Skin epidermis (tissue), 12 donors: ENCODE results near the gene CBR4.
"Not testable (repeated sequence)": the region's sequence is repeated elsewhere in the genome, so short reads cannot be mapped to it uniquely, and the experiment has no call there.

Experiments used
- H3K27ac ChIP-seq, 21 experiments: fragments of 200-600 bp; sonication (generic) in 11 of 21; one replicate each; pipeline ENCODE4 v1.5.0; 2020; ENCODE audit warnings: mild to moderate bottlenecking in 3 of 21, inconsistent platforms in 2 of 21, moderate library complexity in 2 of 21
- H3K4me3 ChIP-seq, 7 experiments: fragments of 200-600 bp; sonication (generic) in 2 of 7; one replicate each; pipeline ENCODE4 v1.5.0; 2020; ENCODE audit warnings: inconsistent platforms in 2 of 7, mild to moderate bottlenecking in 2 of 7, moderate library complexity in 1 of 7

The CBR4 gene

GRCh38 chr4:169037506-169037905 is 27.5 kb upstream of the CBR4 start:
- no peak overlapping the region for H3K4me3 ChIP-seq
- H3K27ac ChIP-seq = no peak overlapping the region

GRCh38 chr4:169035871-169036620 is 26.0 kb upstream of the CBR4 start:
- H3K27ac ChIP-seq = not testable (repeated sequence)

GRCh38 chr4:169033660-169034059 is 23.6 kb upstream of the CBR4 start:
- Histone ChIP-seq H3K27ac (peak overlapping the region in 1 of 21 experiments; percentile 13), H3K4me3 (no peak overlapping the region)

More at GRCh38 chr4:169035871-169036620, 26.0 kb upstream of the CBR4 start:
- H3K4me3 ChIP-seq = peak overlapping the region in 1 of 7 experiments; percentile 16

GRCh38 chr4:169032883-169033645 is 23.0 kb upstream of the CBR4 start:
- Histone ChIP-seq H3K4me3 (no peak overlapping the region), H3K27ac (no peak overlapping the region)

GRCh38 chr4:169032194-169032593 is 22.1 kb upstream of the CBR4 start:
- Histone ChIP-seq H3K27ac (no peak overlapping the region), H3K4me3 (no peak overlapping the region)

GRCh38 chr4:169031392-169031791 is 21.3 kb upstream of the CBR4 start:
- Histone ChIP-seq H3K27ac (no peak overlapping the region), H3K4me3 (no peak overlapping the region)

GRCh38 chr4:169030562-169030982 is 20.5 kb upstream of the CBR4 start:
- H3K4me3 ChIP-seq = no peak overlapping the region
- H3K27ac ChIP-seq = no peak overlapping the region

- Histone ChIP-seq H3K4me3 (no peak overlapping the region), H3K27ac (no peak overlapping the region)
Observed at GRCh38 chr4:169029947-169030346, 19.9 kb upstream of the CBR4 start.

- no peak overlapping the region for H3K27ac ChIP-seq
- H3K4me3 ChIP-seq = no peak overlapping the region
Observed at GRCh38 chr4:169027663-169028062, 17.6 kb upstream of the CBR4 start.

GRCh38 chr4:169025184-169025583 is 15.1 kb upstream of the CBR4 start:
- no peak overlapping the region for H3K4me3 ChIP-seq
- peak overlapping the region in 1 of 21 experiments; percentile 11 for H3K27ac ChIP-seq

- Histone ChIP-seq H3K4me3 (no peak overlapping the region), H3K27ac (no peak overlapping the region)
Observed at GRCh38 chr4:169024762-169025161, 14.7 kb upstream of the CBR4 start.

GRCh38 chr4:169018406-169018805 is 8.4 kb upstream of the CBR4 start:
- Histone ChIP-seq H3K27ac (peak overlapping the region in 3 of 21 experiments; percentile 13 to 69 (median 64)), H3K4me3 (no peak overlapping the region)

- peak overlapping the region in 4 of 21 experiments; percentile 10 to 82 (median 38) for H3K27ac ChIP-seq
- H3K4me3 ChIP-seq = no peak overlapping the region
Observed at GRCh38 chr4:169017971-169018370, 7.9 kb upstream of the CBR4 start.

GRCh38 chr4:169015186-169015623 is 5.2 kb upstream of the CBR4 start:
- Histone ChIP-seq H3K27ac (peak overlapping the region in 11 of 21 experiments; percentile 7 to 82 (median 55)), H3K4me3 (no peak overlapping the region)

GRCh38 chr4:169014586-169014985 is 4.5 kb upstream of the CBR4 start:
- H3K4me3 ChIP-seq = no peak overlapping the region

GRCh38 chr4:169013396-169013795 is 3.3 kb upstream of the CBR4 start:
- Histone ChIP-seq H3K27ac (peak overlapping the region in 4 of 21 experiments; percentile 2 to 82 (median 35)), H3K4me3 (no peak overlapping the region)

More at GRCh38 chr4:169014586-169014985, 4.5 kb upstream of the CBR4 start:
- peak overlapping the region in 6 of 21 experiments; percentile 21 to 82 (median 34) for H3K27ac ChIP-seq

- Histone ChIP-seq H3K27ac (peak overlapping the region in 1 of 21 experiments; percentile 95), H3K4me3 (no peak overlapping the region)
Observed at GRCh38 chr4:169012049-169012448, 2.0 kb upstream of the CBR4 start.

- peak overlapping the region; percentile 42 to 97 (median 92) for H3K27ac ChIP-seq
- H3K4me3 ChIP-seq = peak overlapping the region; percentile 42 to 70 (median 57)
Observed at GRCh38 chr4:169009286-169010124, 550 bp downstream of the CBR4 start.

GRCh38 chr4:169005453-169006099 is 4.5 kb downstream of the CBR4 start:
- Histone ChIP-seq H3K27ac (peak overlapping the region in 1 of 21 experiments; percentile 71), H3K4me3 (no peak overlapping the region)
